ENCODE results near the gene DYNLRB2. TPM values are rescaled to one million over a fixed set of nuclear protein-coding genes. Genes with fewer than 3 reads are reported as not detected.

Gene DYNLRB2
- total RNA-seq, 1 donor from 2014 or later, result 0.71 TPM

DNA sequence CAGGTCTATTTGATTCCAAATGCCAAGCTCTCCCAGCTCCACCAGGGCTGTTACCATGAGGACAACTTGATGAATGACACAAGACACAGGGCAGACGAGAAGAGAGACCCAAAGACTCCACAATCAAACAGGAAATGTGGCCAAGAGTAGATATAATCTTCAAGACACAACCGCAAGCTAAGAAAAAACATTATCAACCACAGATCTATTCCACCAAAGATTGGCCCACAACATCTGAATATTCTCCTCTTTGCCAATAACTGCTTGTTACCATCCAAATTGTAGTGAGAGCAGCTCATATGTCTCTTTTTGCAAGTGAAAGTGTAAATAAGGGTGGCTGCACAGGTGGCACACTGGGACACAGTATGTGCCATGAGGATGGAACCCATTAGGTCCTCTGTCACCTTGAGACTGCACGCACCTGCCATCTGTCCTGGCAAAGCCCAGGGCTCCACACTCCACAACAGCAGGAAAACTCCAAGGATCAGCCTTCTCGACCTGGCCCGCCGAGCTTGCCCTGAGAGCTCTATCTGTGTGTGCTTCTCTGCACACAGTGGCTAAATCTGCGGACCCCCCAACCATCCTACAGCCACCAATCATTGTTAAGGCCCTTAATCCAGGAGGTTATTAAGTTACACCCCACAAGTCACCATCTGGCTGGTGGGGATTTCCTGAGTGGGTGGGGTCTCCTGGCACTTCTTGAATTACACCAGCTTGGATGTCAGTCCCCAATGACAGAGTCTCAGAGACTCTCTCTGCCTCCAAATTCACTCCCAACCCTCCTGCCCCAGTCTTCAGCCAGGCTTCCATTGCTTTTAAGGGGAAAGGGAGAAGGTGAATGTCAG is 50.5 kb downstream of the DYNLRB2 start:
- peaks cover 4% of the 10 kb centered on the region for H3K9me3 Mint-ChIP-seq
- TF ChIP-seq, protein P1, sequence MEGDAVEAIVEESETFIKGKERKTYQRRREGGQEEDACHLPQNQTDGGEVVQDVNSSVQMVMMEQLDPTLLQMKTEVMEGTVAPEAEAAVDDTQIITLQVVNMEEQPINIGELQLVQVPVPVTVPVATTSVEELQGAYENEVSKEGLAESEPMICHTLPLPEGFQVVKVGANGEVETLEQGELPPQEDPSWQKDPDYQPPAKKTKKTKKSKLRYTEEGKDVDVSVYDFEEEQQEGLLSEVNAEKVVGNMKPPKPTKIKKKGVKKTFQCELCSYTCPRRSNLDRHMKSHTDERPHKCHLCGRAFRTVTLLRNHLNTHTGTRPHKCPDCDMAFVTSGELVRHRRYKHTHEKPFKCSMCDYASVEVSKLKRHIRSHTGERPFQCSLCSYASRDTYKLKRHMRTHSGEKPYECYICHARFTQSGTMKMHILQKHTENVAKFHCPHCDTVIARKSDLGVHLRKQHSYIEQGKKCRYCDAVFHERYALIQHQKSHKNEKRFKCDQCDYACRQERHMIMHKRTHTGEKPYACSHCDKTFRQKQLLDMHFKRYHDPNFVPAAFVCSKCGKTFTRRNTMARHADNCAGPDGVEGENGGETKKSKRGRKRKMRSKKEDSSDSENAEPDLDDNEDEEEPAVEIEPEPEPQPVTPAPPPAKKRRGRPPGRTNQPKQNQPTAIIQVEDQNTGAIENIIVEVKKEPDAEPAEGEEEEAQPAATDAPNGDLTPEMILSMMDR (IDR thresholded peaks at IDR 0.05), result no peak
- POLR2A ChIA-PET, result no interaction called here
- CTCF ChIA-PET, result no interaction called here
- peaks cover 11% of the 10 kb centered on the region for H3K4me1 Mint-ChIP-seq
- H3K27me3 Mint-ChIP-seq, result no peaks in the 10 kb centered on the region
- H3K27ac Mint-ChIP-seq, result no peak overlapping the region
- DNase-seq (no peak), ATAC-seq (ENCODE audit: low read depth) (no peak)
- intact Hi-C loops (cut with micrococcal nuclease), result no loop called here
- no peaks in the 10 kb centered on the region for H3K36me3 Mint-ChIP-seq (ENCODE audit: low read depth)
- H3K4me3 Mint-ChIP-seq, result no peak overlapping the region

DNA sequence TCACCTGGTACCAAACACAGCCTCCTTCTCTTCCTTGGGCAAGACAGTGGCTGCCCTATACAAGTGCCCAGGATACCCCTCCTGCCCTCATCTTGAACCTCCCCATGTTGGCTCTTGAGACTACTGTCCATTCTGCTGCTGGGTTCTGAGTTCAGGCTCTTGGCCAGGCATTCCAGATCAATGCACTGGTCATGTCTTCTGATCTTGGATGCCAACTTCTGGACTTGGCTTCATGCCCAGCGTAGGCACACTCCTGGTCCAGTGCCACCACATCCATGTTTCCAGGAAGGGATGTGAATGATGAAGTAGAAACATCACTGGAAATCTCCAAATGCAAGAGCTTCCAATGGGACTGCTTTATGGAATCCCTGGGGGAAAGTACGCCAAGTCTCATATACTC is 51.5 kb downstream of the DYNLRB2 start:
- CTCF ChIA-PET, result no interaction called here
- ATAC-seq (ENCODE audit: low read depth) (no peak), DNase-seq (no peak)
- Mint-ChIP-seq H3K36me3 (ENCODE audit: low read depth) (no peaks in the 10 kb centered on the region), H3K4me3 (no peak overlapping the region), H3K9me3 (peaks cover 4% of the 10 kb centered on the region), H3K27ac (no peak overlapping the region), H3K4me1 (peaks cover 11% of the 10 kb centered on the region), H3K27me3 (no peaks in the 10 kb centered on the region)
- intact Hi-C loops (cut with micrococcal nuclease), result no loop called here
- TF ChIP-seq, protein P1 (IDR thresholded peaks at IDR 0.05), result no peak
- POLR2A ChIA-PET, result no interaction called here

DNA sequence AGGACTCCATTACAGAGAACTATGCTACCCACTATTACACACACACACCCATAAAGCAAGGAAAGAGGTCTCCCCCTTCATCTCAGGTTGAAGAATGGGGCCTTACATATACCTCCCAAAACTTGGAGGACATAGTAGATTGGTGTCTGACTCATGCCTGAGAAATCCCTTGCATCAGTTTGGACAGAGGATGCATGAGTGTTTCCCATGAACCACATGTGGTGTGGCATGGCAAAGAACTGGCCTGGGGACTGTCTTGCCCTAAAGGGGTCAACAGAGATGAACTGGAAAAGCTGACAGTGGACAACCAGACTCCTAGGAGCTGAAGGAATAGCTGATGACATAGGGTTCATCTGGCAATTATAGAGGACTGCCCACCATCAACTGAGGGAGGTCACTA is 54.0 kb downstream of the DYNLRB2 start:
- Mint-ChIP-seq H3K9me3 (peaks cover 4% of the 10 kb centered on the region), H3K27ac (no peak overlapping the region), H3K4me1 (peaks cover 11% of the 10 kb centered on the region), H3K4me3 (no peak overlapping the region), H3K36me3 (ENCODE audit: low read depth) (no peaks in the 10 kb centered on the region), H3K27me3 (no peaks in the 10 kb centered on the region)
- no peak for DNase-seq
- ChIA-PET POLR2A (no interaction called here), CTCF (no interaction called here)
- ATAC-seq (ENCODE audit: low read depth), result no peak
- intact Hi-C loops (cut with micrococcal nuclease), result no loop called here
- TF ChIP-seq, protein P1 (IDR thresholded peaks at IDR 0.05), result no peak

DNA sequence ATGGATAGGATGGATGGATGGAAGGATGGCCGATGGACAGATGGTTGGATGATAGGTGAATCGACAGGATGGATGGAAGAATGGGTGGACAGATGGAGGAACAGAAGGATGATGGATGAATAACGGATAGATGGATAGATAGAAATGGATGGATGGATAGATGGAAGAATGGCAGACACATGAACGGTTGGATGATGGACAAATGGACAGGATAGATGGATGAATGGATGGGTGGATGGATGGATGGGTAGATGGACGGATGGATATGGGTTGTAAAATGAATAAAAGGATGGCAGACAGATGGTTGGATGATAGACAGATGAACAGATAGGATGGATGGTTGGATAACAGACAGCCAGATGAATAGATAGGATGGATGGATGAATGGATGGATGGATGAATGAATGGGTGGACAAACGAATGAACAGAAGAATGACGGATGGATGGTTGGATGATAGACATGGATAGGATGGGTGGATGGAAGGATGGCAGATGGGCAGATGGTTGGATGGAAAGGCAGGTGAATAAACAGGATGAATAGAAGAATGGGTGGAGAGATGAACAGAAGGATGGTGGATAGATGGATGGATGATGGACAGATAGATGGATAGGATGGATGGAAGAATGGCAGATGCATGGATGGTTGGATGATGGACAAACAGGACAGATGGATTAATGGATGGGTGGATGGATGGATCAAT is 55.9 kb downstream of the DYNLRB2 start:
- intact Hi-C loops (cut with micrococcal nuclease), result no loop called here

DNA sequence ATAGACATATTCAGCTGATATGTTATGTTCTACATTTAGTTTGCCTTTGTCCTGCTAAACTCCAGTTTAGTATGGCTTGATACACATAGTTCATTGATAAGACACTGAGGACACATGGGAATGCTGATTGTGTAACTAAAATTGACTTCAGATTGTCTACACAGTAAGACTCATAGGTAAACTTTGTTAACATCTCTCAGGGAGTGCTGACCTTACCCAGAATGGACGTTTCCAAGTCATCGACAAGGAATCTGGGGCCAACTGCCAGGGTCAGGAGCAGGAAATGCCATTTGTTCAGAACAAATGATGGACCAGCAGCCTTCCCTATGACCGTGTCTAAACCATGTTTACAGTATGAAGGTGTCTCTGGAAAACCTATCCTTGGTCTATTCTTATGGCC is 58.7 kb downstream of the DYNLRB2 start:
- Mint-ChIP-seq H3K27ac (no peak overlapping the region), H3K36me3 (ENCODE audit: low read depth) (no peaks in the 10 kb centered on the region), H3K27me3 (no peaks in the 10 kb centered on the region), H3K4me3 (no peak overlapping the region), H3K4me1 (no peaks in the 10 kb centered on the region), H3K9me3 (peaks cover under 1% of the 10 kb centered on the region)
- TF ChIP-seq, protein P1 (IDR thresholded peaks at IDR 0.05), result no peak
- intact Hi-C loops (cut with micrococcal nuclease), result no loop called here
- ChIA-PET POLR2A (no interaction called here), CTCF (no interaction called here)
- ATAC-seq (ENCODE audit: low read depth), result no peak
- no peak for DNase-seq

More for the DNA sequence above, 55.9 kb downstream of the DYNLRB2 start:
- ChIA-PET CTCF (no interaction called here), POLR2A (no interaction called here)
- Mint-ChIP-seq H3K36me3 (ENCODE audit: low read depth) (no peaks in the 10 kb centered on the region), H3K27me3 (no peaks in the 10 kb centered on the region), H3K9me3 (peaks cover 4% of the 10 kb centered on the region), H3K4me3 (no peak overlapping the region), H3K27ac (no peak overlapping the region), H3K4me1 (peaks cover 2% of the 10 kb centered on the region)
- no peak for ATAC-seq (ENCODE audit: low read depth)
- no peak for DNase-seq
- TF ChIP-seq, protein P1 (IDR thresholded peaks at IDR 0.05), result no peak

All from activated B cell treated with CpG ODN at 0.5 μM for 24 hours (primary cell).